ENCODE measurements around the gene SLC47A2.
A peak's percentile ranks its signal among the peaks of the same experiment; 100 is the strongest.

Gene SLC47A2

GRCh38 chr17:19664821-19665181 lies 51.6 kb downstream of the SLC47A2 start:
- DNase-seq (ENCODE audit: low read depth), result no peak

- DNase-seq (ENCODE audit: low read depth), result no peak
These were observed 52.1 kb downstream of the SLC47A2 start for GRCh38 chr17:19664136-19664820.

GRCh38 chr17:19663097-19663496 lies 53.3 kb downstream of the SLC47A2 start:
- DNase-seq (ENCODE audit: low read depth), result no peak

- DNase-seq (ENCODE audit: low read depth), result no peak
These were observed 55.3 kb downstream of the SLC47A2 start for GRCh38 chr17:19661121-19661520.

GRCh38 chr17:19660219-19660870 lies 56.0 kb downstream of the SLC47A2 start:
- DNase-seq (ENCODE audit: low read depth), result no peak

- no peak for DNase-seq (ENCODE audit: low read depth)
These were observed 56.8 kb downstream of the SLC47A2 start for GRCh38 chr17:19659366-19660177.

GRCh38 chr17:19656851-19657581 lies 59.4 kb downstream of the SLC47A2 start:
- no peak for DNase-seq (ENCODE audit: low read depth)

- no peak for DNase-seq (ENCODE audit: low read depth)
These were observed 60.0 kb downstream of the SLC47A2 start for GRCh38 chr17:19656336-19656735.

- DNase-seq (ENCODE audit: low read depth), result no peak
These were observed 61.5 kb downstream of the SLC47A2 start for GRCh38 chr17:19654896-19655295.

- no peak for DNase-seq (ENCODE audit: low read depth)
These were observed 62.0 kb downstream of the SLC47A2 start for GRCh38 chr17:19654342-19654886.

- DNase-seq (ENCODE audit: low read depth), result no peak
These were observed 63.8 kb downstream of the SLC47A2 start for GRCh38 chr17:19652595-19652994.

GRCh38 chr17:19651451-19652238 lies 64.7 kb downstream of the SLC47A2 start:
- no peak for DNase-seq (ENCODE audit: low read depth)

- DNase-seq (ENCODE audit: low read depth), result no peak
These were observed 65.6 kb downstream of the SLC47A2 start for GRCh38 chr17:19650826-19651225.

GRCh38 chr17:19649274-19649541 lies 67.2 kb downstream of the SLC47A2 start:
- DNase-seq (ENCODE audit: low read depth), result no peak

- peak; percentile 78 for DNase-seq (ENCODE audit: low read depth)
These were observed 67.7 kb downstream of the SLC47A2 start, which contains the start of gene ALDH3A2 for GRCh38 chr17:19648475-19649273. ALDH3A2 (plus strand) TSS chr17:19648751; CDS start chr17:19648972, 221 bp downstream.

GRCh38 chr17:19647697-19648474 lies 68.5 kb downstream of the SLC47A2 start:
- DNase-seq (ENCODE audit: low read depth), result peak; percentile 65

- no peak for DNase-seq (ENCODE audit: low read depth)
These were observed 69.3 kb downstream of the SLC47A2 start for GRCh38 chr17:19646788-19647696.

- DNase-seq (ENCODE audit: low read depth), result no peak
These were observed 70.6 kb downstream of the SLC47A2 start for GRCh38 chr17:19645734-19646201.

All from HS-5 (cell line).